Inferior parietal cortex (tissue), 1 donor: Measurements from ENCODE around the gene TM9SF1.

Experiments
- DNase-seq: peaks from one replicate; pipeline ENCODE4 v3.0.0-alpha.2; 2016; ENCODE audit errors: extremely low spot score

Gene TM9SF1

GRCh38 chr14:24150567-24150966 is 44.7 kb downstream of the TM9SF1 start:
- DNase-seq, result no peak

GRCh38 chr14:24150061-24150460 is 45.2 kb downstream of the TM9SF1 start:
- DNase-seq, result no peak

DNA sequence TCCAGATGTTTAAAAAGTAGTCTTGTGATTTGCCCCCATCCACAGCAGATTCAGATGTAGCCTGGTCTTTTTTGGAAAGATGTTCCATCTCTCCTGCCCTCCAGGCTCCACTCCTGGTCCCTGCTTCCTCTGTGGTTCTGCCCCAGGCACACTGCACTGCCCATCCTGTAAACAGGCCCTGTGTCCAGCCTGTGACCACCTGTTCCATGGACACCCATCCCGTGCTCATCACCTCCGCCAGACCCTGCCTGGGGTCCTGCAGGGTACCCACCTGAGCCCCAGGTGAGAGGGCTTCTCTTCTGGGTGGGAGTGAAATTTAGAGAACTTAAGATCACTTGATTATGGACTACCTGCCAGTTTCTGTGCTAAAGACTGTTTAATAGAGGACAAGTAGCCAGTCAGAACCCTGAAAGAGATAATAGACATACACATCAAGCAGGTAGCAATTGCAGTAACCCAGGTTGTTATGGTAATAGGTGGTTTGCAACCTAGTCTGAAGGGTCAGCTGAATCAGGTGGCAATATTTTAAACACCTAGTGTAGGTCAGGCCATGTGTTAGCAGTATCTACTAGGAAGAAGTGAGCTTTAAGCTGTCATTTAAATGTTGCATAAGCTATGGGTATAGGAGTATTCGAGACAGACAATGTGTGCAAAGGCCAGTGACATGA is 45.8 kb downstream of the TM9SF1 start:
- DNase-seq, result no peak

DNA sequence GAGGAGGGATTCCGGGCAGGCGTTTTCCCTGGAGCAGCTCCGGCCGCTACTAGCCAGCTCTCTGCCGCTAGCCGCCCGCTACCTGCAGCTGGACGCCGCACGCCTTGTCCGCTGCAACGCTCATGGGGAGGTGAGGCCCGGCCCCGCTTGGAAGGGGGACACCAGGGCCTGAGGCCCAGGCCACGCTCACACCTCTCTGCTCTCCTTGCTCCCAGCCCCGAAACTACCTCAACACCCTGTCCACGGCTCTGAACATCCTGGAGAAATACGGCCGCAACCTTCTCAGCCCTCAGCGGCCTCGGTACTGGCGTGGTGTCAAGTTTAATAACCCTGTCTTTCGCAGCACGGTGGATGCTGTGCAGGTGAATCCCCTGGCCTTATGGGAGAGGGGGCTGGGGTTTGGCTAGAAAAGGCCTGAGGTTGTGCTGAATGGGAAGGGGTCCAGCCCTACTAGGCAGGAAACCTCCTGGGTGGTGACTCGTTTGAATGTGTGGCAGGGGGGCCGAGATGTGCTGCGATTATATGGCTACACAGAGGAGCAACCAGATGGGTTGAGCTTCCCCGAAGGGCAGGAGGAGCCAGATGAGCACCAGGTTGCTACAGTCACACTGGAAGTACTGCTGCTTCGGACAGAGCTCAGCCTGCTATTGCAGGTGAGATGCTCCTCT is 47.3 kb downstream of the TM9SF1 start:
- no peak for DNase-seq

- peak; percentile 97 for DNase-seq
Measured at GRCh38 chr14:24146978-24147760, 48.1 kb downstream of the TM9SF1 start, which contains the start of gene RNF31. TSS of gene RNF31 (plus strand) at chr14:24147498. CDS start at chr14:24147699, 201 bp downstream.

DNA sequence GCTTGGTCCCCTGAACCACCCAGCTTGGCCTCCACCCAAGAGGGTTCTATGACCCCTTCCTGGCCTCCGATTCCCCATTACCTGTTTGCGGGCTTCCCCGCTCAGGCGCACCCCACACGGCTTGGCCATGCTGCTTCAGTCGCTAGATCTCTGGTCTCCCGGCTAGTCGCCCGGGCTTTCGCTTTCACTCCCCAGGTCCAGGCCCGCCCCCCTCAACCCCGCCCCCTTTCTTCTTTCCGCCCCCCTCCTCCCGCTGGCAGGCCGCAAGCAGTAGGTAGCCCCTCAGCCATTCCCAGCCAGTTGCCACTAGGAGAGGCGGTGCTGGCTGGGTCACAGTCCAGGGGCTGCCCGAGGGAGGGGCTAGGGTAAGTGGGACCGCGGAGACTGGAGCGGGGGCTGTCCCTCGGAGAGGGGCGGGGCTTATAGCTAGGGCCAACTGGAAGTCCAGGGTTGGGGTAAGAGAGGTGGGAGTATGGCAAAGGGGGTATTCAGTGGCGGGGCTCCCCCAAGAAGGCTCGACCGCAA is 48.7 kb downstream of the TM9SF1 start, which contains the start of gene PSME2:
Gene PSME2 (minus strand): TSS at position 158 of the 525 bp plus-strand sequence. CDS start 29 bp downstream, at position 129.
- DNase-seq, result peak; percentile 67

GRCh38 chr14:24145690-24146452 is 49.4 kb downstream of the TM9SF1 start:
- DNase-seq, result no peak

GRCh38 chr14:24145219-24145618 is 50.0 kb downstream of the TM9SF1 start:
- no peak for DNase-seq

GRCh38 chr14:24144451-24144850 is 50.8 kb downstream of the TM9SF1 start:
- no peak for DNase-seq

DNA sequence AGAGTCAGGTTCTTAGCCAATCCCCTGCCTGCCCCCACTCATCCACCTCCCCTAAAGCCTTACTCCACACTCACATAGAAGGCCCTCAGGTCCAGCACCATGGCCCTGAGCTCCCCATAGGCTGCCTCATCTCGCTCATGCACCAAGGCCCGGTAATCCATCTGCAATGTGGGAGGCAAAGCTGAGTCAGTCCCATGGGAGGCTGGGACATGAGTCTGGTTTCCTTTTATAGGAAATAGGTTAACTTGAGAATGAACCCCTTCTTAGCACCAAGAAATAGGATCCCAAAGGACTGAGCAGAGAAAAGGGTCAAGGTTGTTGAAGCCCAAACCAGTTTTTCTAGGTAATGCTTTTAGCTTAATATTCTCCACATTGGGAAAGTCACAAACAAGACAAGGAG is 51.7 kb downstream of the TM9SF1 start:
- DNase-seq, result no peak

- peak; percentile 99 for DNase-seq
Measured at GRCh38 chr14:24141097-24141880, 54.0 kb downstream of the TM9SF1 start, which contains the start of gene EMC9. TSS of gene EMC9 (minus strand) at chr14:24141591. CDS start at chr14:24141304, 287 bp downstream.

DNA sequence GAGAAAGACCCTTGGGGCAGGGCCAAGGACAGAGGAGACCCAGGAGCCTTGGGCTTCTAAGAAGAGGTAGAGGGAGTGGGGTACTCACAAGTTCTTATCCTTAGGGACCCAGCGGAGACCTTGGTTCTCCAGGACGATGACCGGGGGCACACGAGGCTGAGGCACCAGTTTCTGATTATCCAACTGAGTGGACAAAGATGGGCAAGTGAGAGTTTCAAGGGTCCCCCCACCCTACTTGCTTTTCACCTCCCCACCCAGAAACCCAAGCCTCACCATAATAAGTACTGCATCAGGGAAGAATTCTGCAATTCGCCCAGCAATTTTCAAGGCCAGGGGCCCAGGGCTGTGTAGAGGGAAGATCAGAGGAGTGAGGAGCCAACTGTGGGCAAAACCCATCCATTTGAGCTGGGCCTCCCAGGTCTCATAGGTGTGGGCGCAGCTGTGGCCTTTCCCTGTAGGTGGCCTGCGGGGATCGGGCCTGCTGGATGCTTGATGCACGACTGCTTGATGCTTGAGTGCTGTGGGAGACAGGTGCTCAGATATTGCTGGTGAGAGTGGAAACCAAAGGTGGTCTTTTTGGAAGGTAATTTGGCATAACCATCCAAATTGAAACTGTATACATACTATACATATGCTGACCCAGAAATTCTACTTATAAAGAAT is 55.8 kb downstream of the TM9SF1 start:
- no peak for DNase-seq
